Measurements from ENCODE around the gene TMEM17.

TMEM17 gene

GRCh38 chr2:62475172-62476011 lies 30.6 kb downstream of the TMEM17 start:
- H3K27ac ChIP-seq = peak overlapping the region; percentile 2
- DNase-seq (ENCODE audit: low read depth, low spot score) = no peak

GRCh38 chr2:62474176-62474575 lies 31.8 kb downstream of the TMEM17 start:
- H3K27ac ChIP-seq = no peak overlapping the region
- DNase-seq (ENCODE audit: low read depth, low spot score) = no peak

- H3K27ac ChIP-seq = no peak overlapping the region
- DNase-seq (ENCODE audit: low read depth, low spot score) = no peak
These were observed 32.7 kb downstream of the TMEM17 start for GRCh38 chr2:62473246-62473827.

- DNase-seq (ENCODE audit: low read depth, low spot score) = no peak
- H3K27ac ChIP-seq = no peak overlapping the region
These were observed 33.7 kb downstream of the TMEM17 start for GRCh38 chr2:62472312-62472711.

DNA sequence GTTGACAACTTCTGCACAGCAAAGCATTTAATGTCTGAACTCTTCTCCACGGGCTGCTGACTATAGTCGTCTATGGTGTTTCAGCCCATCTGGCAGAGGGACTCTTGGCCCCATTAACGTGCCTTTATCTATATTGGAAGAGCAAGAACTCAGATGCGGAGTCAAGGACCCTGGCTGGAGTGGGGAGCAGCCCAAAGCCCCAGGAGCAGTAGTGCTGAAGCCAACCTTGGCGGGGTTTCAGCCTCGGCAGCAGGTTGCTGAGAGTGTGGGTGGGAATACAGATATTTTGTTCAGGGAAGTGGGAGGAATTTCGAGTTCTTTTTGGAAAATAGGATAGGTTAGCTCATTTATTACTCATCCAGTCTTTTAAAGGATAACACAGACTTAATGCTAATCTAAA lies 34.2 kb downstream of the TMEM17 start:
- DNase-seq (ENCODE audit: low read depth, low spot score) = no peak
- no peak overlapping the region for H3K27ac ChIP-seq

DNA sequence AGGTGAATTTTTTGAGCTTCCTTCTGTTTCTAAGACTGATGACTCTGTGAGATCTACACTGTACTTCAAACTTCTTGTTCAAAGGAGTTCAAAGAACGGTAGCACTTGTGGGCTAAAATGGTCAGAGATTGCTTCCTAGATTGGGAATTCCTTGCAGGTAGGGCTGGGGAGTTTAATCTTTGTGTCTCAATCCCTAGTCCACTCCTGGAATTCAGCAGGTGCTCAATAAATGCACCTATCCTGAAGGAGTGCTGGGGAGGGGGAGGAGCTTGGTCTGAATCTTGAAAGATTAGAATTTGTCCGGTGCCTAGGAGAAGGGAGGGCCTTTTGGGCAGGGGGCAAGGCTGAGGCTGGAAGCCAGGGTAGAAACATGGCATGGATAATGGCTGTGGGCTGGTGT lies 34.6 kb downstream of the TMEM17 start:
- DNase-seq (ENCODE audit: low read depth, low spot score) = no peak
- no peak overlapping the region for H3K27ac ChIP-seq

- no peak overlapping the region for H3K27ac ChIP-seq
- DNase-seq (ENCODE audit: low read depth, low spot score) = no peak
These were observed 36.4 kb downstream of the TMEM17 start for GRCh38 chr2:62469548-62469947.

DNA sequence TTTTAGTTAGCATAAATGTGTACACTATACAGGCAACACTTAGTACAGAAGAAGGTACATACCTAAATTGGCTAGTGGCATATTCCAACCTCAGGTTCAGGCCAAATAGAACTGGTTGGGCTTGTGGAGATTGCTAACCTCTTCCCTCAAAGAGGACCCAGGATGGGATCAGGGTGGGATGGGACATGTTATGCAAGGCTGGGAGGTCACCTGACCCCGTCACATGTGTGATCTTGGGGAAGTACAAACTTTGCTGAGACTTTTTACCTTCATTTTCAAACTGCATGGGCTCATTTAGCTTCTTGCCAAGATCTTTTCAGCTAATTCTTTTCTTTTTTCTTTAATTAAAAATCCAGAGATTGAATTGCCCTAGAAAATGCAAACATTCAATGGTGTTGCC lies 36.9 kb downstream of the TMEM17 start:
- H3K27ac ChIP-seq = no peak overlapping the region
- DNase-seq (ENCODE audit: low read depth, low spot score) = no peak

DNA sequence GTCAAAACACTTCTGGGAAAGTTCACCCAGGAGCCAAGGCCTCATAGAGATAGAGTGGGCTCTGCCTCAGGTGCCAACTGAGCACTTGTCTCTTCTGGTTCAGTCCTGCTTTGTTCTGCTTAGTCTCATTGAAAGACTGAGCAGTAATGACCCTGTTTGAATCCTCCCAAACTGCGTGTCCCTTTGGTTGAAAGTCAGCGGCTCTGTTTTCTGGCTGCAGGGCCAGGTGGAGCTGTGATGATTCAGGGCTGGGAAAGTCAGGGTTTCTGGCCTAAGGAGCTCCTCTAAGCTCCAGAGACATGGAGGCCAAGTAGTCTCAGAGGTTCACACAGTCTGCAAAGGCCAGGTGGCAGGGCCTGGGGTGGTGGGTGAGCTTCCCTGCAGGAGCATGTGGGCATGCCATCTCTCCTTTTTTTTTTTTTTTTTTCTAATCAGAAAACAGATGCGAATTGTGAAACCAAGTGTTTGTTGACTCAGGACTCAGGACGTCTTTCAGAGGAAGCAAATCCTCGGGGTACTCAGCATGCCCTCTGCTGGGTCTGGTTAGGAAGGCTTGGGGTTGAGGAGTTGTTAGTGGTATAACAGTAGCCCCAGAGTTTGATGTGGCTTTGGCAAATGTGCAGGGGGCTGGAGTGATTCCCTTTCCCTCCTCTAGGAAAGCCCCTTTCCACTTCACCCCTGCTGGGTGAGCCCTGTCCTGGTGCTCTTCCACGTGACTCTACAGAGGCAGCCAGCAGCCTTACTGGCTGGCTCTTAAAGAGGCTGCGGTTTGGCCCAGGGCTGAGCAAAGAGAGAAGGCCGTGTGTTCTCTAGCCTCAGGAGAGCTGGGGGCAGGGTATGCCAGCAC lies 38.3 kb downstream of the TMEM17 start:
- no peak for DNase-seq (ENCODE audit: low read depth, low spot score)
- peak overlapping the region; percentile 29 for H3K27ac ChIP-seq

- DNase-seq (ENCODE audit: low read depth, low spot score) = no peak
- H3K27ac ChIP-seq = peak overlapping the region; percentile 29
These were observed 38.9 kb downstream of the TMEM17 start for GRCh38 chr2:62467100-62467474.

DNA sequence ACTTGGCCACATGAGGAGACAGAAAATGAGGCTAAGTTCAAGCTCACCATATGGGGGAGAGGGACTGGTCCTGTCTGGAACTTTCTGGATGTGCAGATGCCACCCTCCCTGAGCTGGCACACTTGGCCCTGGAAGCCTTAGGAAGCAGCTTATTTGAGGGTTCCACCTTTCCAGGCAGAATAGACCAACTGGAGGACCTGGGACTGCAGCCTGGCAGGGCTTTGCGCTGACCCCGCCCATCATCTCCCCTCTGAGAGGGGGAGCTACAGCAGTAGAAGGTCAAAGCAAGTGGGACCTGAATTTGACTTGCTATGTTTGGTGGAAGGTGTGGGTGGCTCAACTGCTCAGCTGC lies 39.5 kb downstream of the TMEM17 start:
- DNase-seq (ENCODE audit: low read depth, low spot score) = no peak
- H3K27ac ChIP-seq = no peak overlapping the region

- H3K27ac ChIP-seq = no peak overlapping the region
- DNase-seq (ENCODE audit: low read depth, low spot score) = no peak
These were observed 40.1 kb downstream of the TMEM17 start for GRCh38 chr2:62465741-62466502.

DNA sequence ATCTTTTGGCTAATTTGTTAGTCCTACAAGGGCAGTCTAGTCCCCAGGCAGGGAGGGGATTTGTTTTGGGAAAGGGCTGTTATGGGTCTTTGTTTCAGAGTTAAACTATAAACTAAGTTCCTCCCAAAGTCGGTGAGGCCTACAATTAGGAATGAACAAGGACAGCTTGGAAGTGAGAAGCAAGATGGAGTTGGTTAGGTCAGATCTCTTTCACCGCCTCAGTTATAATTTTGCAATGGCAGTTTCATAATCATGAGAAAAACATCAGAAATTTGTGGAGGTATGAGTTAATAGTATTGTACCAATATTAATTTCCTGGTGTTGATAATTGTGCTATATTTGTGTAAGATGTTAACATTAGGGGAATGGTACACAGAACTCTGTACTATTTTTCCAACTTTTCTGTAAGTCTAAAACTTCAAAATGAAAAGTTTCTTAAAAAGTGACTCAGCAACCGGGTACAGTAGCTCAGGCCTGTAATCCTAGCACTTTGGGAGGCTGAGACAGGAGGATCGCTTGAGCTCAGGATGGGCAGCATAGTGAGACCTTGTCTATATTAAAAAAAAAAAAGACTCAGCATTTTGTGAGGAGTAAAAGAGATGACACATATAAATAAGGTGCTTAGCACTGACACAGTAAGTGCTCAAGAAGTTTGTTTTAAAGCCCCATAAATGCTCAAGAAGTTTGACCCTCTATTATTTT lies 40.8 kb downstream of the TMEM17 start:
- no peak for DNase-seq (ENCODE audit: low read depth, low spot score)
- H3K27ac ChIP-seq = no peak overlapping the region

GRCh38 chr2:62464221-62465007 lies 41.6 kb downstream of the TMEM17 start:
- no peak for DNase-seq (ENCODE audit: low read depth, low spot score)
- H3K27ac ChIP-seq = no peak overlapping the region

DNA sequence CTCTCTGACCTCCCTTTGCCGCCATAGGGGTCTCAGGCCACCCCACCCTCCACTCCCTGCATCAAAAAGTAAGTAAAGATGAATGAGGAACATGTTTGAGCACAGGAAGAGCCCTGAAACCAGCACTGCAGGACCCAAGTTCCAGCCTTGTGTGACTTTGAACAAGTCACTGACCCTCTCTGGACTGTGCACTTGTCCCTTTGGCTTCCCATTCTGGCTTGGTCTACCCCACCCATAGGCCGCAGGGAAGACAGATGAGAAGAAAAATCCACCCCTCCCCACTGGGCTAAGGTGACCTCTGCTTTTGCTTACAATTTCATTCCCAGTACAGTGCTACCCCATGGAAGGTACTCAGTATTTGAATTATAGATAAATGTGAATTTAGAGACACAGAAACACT lies 43.8 kb downstream of the TMEM17 start:
- peak overlapping the region; percentile 52 for H3K27ac ChIP-seq
- DNase-seq (ENCODE audit: low read depth, low spot score) = no peak

- peak; percentile 49 for DNase-seq (ENCODE audit: low read depth, low spot score)
- H3K27ac ChIP-seq = peak overlapping the region; percentile 52
These were observed 44.3 kb downstream of the TMEM17 start for GRCh38 chr2:62461707-62462106.

GRCh38 chr2:62461017-62461553 lies 44.9 kb downstream of the TMEM17 start:
- DNase-seq (ENCODE audit: low read depth, low spot score) = no peak

DNA sequence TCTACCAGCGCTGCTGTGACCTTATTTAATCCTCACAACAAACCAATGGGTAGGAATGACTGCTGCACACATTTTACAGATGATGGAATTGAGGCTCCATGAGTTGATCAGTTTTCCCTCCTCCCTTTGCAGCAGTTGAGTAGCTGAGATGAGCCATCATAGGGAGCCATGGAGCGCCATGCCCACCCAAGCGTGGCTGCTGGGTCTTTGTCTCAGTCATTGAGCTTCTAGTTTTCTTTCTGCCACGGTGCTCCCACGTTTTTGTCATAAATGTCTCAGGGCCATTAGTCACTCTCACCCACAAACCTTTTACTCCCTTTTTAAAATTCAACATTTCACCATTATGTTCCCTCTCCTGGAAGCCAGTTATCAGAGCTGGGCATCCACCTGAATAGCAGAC lies 45.8 kb downstream of the TMEM17 start:
- no peak overlapping the region for H3K27ac ChIP-seq

More at GRCh38 chr2:62461017-62461553, 44.9 kb downstream of the TMEM17 start:
- H3K27ac ChIP-seq = peak overlapping the region; percentile 52

GRCh38 chr2:62459672-62460071 lies 46.3 kb downstream of the TMEM17 start:
- H3K27ac ChIP-seq = no peak overlapping the region
- no peak for DNase-seq (ENCODE audit: low read depth, low spot score)

More for the DNA sequence above, 45.8 kb downstream of the TMEM17 start:
- DNase-seq (ENCODE audit: low read depth, low spot score) = no peak
